ENCODE data around the gene ATP2C1.

GRCh38 chr3:130876594-130876993 lies 17.3 kb upstream of the ATP2C1 start:
- TF ChIP-seq, protein P1, sequence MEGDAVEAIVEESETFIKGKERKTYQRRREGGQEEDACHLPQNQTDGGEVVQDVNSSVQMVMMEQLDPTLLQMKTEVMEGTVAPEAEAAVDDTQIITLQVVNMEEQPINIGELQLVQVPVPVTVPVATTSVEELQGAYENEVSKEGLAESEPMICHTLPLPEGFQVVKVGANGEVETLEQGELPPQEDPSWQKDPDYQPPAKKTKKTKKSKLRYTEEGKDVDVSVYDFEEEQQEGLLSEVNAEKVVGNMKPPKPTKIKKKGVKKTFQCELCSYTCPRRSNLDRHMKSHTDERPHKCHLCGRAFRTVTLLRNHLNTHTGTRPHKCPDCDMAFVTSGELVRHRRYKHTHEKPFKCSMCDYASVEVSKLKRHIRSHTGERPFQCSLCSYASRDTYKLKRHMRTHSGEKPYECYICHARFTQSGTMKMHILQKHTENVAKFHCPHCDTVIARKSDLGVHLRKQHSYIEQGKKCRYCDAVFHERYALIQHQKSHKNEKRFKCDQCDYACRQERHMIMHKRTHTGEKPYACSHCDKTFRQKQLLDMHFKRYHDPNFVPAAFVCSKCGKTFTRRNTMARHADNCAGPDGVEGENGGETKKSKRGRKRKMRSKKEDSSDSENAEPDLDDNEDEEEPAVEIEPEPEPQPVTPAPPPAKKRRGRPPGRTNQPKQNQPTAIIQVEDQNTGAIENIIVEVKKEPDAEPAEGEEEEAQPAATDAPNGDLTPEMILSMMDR (IDR thresholded peaks at IDR 0.05 in 4 of 5, conservative IDR thresholded peaks at IDR 0.05 in 1 of 5): no peak
- no peak for TF ChIP-seq POLR2A (IDR thresholded peaks at IDR 0.05)

Measured in gastrocnemius medialis (tissue), 4 donors.